D341Med (cell line): ENCODE results near the gene BCL2.

Experiments used
- DNase-seq: peaks from one replicate; pipeline ENCODE4 v3.0.0; 2012; ENCODE audit warnings: low spot score

Gene BCL2

DNA sequence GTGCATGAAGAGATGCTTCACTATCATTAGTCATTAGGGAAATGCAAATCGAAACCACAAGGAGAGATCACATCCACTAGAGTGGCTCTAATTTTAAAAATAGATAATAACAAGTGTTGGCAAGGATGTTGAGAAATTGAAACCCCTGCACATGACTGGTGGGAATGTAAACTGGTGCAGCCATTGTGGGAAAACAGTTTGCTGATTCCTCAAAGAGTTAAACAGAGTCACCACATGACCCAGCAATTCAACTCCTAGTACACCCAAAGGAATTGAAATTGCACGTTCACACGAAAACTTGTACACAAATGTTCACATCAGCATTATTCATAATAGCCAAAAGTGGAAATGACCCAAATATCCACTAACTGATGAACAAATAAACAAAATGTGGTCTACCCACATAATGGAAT, 179.5 kb downstream of the BCL2 start:
- DNase-seq, result no peak

DNA sequence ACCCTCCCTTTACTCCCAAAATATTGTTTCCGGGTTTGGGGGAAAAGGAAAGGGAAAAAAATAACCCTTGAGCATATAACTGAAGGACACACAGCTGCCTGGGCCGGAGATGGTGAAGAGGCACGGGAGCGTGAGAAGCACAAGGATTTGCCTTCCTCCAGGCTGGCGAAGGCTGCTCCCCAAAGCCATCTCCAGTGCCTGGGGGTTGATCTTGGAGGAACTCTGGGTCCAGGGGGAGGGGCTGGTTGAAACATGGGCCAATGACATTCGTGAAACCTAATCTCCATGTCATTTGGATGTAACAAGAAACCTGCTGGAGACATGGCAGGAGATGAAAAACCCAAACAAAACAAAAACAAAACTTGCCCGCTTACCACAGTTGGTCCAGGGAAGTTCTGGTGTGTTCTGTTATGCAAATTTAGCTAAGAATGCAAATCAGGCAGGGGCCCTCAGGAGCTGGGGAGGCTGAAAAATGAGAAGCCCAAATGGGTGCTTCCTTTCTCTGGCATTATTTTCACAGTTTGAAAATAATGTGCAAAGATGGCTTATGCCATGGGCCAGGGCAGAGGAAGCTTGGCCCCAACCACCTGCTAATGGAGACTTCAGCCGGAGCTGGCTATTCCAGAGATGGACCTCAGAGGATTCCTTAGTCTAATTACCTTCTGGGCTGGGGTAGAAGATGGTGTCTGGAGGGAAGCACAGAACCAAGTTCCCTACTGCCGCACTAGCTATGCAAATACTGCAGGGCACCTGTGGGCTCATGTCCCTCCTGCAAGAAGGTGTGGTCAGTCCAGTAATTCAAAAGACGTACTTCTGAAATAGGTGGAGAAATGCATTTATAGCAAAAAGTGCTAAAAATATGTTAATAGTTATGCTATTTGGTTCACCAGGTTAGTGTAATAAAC, 180.9 kb downstream of the BCL2 start:
- DNase-seq, result no peak

DNA sequence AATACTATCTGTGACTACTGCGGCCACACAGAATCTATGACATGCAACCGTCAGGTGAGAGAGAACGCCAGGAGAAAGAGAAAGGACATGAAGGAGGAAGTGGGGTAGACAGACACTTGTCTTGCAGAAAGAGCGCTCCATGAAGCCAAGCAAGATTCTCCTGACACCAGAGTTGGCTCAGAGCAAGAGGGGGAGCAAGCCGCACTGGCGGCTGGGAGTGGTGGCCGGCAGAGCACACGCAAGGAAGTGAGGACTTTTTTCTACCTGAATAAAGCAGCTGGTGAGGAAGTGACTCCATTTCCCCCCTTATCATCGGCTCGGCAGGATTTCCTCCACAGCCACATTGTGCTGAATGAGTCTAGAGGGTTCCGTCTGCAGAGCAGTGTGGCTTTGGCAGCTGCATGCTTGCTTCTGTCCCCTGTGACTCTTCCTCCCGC, 181.6 kb downstream of the BCL2 start:
- no peak for DNase-seq

DNA sequence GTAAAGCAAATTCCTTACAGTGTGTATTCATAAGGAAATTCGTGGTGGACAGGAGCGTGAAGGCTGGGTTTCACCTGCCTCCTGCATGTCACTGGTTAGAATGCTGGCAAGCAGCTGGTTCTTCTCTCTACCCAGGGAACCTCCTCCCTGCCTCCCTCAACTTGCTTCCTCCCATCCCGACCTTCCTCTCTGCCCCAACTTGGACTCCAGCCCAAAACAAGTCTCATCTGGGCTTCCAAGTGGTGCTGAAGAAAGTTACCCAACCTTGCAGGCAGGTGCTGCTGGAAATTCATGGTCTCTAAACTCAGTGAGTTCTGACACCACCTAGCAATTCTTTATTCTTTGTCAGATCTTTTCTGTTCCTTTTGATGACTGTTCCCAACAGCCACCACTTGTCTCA, 184.5 kb downstream of the BCL2 start:
- no peak for DNase-seq

DNA sequence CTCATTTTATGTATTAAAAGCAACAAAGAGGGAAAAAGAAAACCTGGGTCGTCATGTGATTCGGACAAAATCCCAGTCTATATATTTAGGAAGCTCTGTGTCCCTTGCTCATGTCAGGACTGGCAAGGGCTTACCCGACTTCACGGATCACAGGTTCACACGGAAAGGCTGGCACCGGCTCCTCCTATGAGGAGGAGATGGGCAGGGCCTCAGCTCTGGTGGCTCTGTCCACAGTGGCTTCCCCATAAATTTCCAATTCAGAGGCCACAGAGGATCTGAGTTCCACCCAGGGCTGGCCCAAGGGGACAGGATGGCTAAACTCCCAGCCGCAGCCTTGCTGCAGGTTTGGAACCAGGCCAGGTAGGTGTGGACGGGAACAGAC, 186.8 kb downstream of the BCL2 start:
- no peak for DNase-seq

DNA sequence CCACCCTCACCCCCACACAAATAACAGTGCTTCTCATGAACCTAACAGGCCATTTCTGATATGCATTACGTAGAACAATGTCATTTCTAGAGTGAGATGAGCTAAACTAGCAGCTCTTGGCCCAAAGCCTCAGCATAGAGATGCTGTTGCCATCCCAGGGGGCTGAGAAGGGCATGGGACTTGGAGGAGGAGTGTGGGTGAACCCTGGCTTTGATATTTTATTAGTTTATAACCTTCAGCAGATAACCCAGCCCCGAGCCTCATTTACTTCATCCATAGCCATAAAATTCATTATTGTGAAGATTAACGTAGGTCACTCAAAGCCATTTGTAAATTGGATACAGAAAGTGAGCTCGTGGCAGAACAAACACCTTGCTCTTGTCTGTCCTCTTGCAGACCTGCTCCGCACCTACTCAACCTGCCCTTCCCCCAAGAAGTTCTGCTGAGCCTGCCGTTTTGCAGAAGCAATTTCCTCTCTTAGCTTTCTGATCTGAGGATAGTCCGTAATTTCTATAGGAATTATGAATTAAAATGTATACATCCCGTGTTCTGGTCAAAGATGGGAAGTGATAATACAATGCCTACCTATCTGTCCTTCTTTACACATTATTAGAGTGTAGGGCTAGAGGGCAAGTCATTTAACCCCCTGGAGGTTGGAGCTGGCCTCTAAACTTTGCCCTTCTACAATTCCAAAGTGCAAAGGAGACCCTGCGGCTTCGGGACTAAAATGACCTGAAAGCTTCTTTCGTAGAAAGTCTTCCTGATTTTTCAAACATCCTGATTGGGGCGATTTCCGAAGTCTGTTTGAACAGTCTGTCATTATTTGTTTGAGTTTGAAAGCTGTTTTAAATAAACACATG, 187.4 kb downstream of the BCL2 start:
- no peak for DNase-seq

DNA sequence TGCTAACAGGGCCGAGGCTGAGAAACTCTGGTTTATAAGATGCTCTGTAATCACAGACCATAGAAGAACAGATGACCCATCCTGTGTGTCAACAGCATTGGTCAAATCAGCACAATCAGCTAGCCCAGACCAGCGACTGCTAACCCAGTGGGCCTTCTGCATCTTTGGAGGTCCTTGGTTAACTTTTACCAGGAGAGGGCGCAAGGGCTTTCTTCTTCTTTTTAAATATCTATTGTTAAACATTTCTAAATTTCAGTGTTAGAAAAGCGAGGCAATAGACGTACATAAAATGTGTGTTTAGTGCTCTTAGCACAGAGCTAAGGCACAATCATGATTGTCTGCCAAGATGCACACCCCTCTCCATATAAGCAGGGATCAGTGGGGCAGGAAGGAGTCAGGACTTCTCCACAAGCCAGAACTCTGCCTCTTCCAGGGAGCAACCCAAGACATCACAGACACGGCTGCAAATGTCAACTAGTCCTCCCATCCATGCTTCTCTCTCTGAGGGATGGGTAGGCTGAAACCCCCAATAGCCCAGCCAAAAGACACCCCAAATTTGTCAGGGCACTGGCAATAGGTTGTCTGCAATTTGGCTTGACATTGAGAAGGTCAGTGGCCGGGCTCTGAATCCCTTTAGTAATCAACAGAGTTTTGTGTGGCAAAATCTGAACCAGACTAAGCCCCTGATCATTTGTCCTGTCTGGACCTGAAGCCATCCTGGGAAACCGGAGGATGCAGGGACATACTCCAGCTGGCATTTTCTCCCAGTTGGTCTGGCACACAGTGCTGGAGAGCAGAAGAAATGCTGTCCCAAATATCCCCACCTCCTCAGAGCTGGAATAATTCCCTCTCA, 188.2 kb downstream of the BCL2 start:
- peak; percentile 61 for DNase-seq

DNA sequence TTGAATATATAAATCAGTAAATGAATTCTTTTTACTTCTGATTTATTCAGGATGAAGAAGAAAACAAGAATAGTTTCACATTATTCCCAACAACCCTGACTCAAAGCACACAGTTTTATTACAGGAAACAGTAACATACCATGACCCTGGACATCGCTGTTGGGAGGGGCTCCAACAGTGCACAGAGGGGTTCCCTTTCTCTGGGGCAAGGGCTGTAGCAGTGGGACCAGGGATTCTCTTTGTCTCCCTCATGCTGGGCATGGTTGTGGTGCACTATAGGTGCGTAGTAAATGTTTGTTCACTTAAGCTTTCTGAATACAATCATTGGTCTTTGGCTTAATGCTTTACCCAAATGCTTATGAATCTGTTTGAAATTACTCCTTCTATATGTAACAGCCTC, 189.4 kb downstream of the BCL2 start:
- no peak for DNase-seq

DNA sequence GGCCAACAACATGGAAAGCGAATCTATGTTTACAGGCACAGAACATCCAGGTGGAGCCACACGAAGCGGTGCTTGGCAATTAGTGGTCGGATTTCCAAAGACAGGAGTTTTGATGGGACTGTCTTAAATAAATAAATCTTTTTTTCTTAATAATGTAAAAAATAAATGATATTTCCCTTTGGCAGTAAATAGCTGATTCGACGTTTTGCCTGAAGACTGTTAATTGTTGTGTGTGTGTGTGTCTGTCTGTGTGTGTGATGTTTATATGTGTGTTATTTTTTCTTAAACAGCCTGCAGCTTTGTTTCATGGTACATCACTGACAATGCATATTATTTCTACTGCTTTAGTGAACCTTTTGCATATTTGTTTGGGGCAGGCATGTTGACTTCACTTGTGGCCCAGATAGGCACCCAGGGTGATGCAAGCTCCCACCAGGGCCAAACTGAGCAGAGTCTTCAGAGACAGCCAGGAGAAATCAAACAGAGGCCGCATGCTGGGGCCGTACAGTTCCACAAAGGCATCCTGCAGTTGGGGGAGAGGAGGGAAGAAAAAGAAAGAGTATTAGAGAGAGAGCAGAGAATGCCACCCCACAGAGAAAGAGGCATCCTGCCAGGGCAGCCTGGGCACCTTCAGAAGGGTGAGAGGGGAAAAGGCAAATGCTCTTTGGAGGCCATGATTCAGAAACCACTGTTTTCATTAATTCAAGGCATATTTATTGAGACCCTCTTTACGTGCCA, 191.2 kb downstream of the BCL2 start:
- DNase-seq, result no peak

DNA sequence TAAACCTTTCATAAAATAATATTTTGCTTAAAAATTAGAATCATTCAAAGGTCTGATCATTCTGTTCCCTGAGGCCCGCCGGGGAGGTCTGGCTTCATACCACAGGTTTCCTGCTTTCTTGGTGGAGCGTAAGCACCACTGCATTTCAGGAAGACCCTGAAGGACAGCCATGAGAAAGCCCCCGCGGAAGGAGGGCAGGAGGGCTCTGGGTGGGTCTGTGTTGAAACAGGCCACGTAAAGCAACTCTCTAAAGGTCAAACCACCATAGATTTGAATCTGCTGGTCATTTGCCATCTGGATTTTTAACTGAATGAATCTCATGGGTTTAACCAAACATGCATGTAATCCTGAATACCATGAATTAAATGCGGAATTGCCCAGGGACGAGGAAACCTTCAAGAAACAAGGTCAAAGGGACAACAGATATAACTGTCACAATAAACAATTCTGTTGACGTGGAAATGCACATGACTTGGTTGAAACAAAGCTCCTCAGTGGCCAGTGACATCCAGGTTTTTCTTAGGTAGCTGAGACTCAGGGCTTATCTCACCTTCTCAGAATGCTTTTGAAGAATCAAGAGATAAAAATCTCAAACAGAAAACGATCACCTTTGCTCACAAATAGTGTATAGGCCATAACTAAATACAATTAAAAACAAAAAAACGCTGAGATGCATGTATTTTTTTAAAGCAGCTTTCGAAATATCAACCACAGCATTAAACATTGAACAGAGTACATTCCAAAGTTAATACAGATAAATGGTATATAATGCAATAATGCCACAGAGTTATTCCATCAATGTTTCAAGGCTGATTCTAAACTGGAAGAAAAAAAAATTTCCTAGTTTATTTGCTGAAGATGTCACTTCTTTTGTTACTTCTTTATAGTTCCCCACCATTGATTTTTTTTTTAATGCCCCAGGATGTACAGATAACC, 193.2 kb downstream of the BCL2 start:
- DNase-seq, result no peak

DNA sequence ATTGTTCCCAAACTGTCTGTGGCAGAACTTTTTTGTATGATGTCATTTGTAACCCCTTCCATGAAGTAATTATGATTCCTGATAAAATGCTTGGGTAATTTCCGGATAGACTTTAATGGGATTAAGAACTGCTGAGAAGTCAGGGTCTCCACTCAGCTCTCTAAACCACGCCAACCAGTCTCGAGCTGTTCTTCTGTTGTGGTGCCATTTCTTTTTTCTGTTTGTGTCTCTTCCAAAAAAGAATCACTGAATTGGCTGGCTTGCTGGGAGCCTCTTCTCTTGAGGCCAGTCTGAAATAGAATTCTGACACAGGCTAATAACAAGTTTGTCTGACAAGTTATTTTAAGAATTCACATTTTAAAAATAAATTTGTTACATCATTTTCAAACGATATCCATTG, 198.9 kb downstream of the BCL2 start:
- no peak for DNase-seq

DNA sequence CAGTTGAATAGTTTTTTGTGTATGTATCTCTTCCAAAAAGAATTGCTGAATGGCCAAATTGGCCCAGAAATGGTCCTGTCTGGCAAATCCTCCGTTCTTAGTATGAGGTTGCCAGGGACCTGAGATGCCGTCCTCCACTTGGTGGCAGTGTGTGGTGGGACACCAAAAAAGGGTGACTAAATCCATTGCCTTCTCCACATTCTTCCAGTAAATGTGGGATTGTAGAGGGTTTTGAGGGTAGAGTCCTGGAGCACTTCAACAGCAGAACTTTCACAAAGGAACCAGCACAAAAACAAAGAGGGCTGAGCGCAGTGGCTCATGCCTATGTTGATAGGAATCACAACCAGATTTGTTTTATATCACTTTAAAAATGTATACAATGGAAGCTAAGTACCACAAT, 199.9 kb downstream of the BCL2 start:
- peak; percentile 64 for DNase-seq

DNA sequence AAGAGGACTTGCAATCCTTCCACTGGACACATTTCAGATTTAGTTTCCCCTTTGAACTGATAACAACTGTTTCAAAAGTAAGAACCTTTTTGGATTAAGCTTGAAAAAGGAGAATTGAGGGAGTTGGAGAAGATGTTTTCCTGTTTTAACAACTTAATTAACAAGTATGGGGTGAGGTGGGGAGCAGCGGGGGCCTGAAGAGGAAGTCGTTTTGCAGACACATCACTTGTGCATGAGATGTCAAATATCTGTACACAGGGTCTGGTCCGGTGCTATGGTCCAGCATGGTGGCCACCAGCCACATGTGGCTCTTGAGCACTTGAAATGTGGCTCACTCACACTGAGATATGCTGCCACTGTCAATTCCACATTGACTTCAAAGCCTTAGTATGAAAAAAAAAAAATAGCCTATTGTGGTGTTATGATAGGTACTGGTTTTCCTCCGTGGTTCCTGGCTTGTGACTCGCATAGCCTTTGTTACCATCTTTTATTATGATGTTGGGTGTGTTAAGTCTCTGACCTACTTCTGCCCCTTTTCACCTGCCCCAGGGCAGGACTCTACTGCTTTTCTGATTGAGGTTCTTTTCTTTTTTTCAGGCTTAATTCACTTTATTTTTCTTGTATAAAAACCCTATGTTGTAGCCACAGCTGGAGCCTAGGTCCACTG, 205.5 kb downstream of the BCL2 start:
- no peak for DNase-seq

DNA sequence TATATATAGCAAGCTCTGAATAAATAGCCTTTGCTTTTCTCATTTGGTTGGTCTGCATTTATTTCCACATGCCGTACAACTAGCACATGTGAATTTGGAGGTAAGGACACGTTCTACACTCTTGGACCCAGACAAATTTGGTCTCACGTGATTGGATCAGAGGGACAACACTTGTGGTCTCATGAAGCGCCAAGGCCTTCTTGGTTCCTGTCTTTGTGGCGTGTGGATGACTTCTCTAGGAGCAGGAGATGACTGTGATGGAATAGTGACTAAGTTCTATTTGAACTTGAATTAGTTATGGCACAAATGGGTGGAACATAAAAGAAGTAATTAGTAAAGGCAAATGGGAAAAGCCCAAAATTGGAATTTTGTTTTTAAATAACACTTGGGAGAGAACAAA, 206.9 kb downstream of the BCL2 start:
- no peak for DNase-seq

DNA sequence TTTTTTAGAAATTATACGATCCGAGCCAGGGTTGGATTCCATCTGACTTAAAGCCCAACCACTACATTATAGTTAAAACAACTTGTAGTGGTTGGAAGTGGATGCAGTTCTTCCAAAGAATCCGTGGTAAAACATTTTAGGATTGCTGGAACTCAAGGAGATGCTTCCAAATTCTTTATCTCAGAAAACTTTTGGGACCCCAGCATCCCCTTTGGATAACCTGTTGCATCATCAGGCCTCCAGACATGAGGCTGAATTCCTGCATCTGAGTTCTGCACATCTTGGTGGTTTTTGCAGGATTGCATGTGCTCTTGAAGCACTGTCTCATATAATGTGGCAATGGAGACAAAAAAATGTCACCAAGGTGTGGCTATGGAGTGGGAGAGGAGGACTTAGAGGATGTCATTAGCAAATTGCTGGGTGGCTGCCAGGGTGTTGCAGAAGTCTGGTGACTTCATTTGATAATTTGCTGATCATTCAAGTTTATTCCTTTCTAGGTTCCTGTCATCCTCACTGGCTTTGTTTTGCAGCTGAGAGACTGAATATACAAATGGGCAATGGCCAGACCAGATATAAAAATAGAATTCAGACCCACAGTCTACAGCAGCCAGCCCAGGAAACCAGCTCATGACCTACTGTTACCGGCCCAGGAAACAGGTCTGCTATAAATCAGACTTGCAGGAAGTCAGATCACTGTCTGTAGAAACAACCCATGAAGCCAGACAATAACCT, 207.7 kb downstream of the BCL2 start:
- DNase-seq, result no peak

DNA sequence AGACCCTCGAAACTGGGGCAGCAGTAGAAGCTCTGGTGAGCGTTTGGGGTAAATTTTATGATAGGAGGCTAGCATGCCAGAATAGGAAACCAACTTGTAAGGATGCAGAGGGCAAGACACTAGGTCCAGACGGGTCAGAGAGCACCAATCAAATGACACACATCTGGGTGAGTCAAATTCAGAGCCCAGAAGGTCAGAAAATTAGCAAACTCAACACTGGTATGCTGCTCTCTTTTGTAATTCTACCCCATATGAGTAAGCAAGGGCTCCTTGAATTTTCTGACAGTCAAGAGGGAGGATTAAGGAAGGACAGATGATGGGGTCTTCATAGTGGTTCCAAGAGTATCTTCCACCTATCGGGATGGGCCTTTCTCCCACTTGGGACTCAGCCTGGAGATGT, 209.8 kb downstream of the BCL2 start:
- DNase-seq, result no peak

DNA sequence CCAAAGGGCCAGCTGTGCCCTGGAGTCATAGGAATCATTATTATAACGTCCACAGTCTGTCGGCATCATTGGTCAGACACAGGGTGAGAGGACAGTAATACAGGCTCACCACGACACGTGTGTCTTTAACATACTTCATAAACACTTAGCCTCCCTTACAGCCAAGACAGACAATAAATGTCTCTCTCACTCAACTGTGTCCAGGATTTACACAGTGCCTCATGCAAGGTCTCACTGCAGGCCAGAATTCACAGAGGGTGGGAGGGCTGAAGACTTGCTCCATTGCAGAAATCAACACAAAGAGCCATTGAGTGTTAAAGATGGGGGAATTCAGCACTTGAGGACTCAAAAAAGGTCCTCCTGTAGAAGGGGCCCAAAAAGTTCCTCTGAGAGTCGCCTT, 210.5 kb downstream of the BCL2 start:
- no peak for DNase-seq

DNA sequence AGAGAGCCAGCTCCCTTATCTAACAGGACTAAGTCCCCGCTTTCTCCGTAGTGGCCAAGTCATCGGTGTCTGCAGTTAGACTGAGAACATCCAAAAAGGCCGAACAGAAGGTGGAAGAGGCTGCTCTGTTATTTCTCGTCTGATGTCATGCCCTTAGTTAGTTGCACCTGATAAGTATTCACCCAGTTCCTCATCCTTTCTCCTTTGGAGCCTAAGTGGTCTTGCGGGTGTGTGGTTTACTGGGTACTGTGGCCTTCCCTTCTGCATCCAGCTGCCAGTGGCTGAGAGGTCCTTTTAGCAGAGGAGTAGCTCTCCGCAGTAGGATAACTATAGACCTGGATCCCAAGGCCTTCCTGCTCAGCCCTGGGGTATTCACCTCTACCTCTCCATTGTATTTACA, 211.6 kb downstream of the BCL2 start:
- DNase-seq, result no peak

DNA sequence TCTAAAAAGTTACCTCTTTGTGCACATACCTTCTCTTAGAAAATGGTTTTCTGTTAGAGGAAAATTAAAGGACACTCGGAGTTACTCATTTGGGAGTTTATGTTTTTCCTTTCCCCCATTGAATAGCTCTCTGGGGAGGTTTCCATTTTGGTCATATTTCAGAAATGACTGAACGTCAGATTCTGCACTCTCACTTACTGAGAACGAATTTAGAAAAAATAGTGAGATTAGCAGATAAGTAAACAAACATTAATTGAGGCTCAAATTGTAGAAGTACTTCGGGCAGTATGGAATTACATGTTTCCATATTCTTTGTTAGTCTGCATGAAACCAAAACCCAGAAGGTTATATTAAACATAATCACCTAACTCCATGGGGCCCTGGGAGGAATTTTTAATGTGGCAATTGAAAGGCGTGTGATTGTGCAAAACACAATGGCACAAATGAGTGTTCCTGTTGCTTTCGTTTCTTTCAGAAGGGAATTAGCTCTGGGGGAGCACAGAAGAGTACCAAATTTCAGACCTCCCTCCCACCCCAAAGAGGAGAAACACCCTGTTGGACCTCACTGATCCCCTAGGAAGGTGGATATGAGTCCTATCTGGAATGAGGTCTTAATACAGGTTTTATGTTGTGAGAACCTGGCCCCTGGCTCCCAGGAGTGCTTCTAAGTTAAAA, 212.3 kb downstream of the BCL2 start:
- no peak for DNase-seq
